Measurements from ENCODE around the gene OR6J1.
"Not testable (repeated sequence)": the region's sequence is repeated elsewhere in the genome, so short reads cannot be mapped to it uniquely, and the experiment has no call there.

Gene OR6J1

GRCh38 chr14:22644305-22644635 is at the start of gene OR6J1:
Gene OR6J1 (minus strand): TSS chr14:22644352. CDS start chr14:22634811, 9,541 bp downstream.
- FAIRE-seq (no peak), DNase-seq (ENCODE audit: insufficient read length, low spot score) (no peak)

GRCh38 chr14:22692194-22692593 is 48.0 kb upstream of the OR6J1 start:
- DNase-seq (ENCODE audit: insufficient read length, low spot score) (no peak), FAIRE-seq (no peak)

- DNase-seq (ENCODE audit: insufficient read length, low spot score) = no peak
- no peak for FAIRE-seq
Measured at GRCh38 chr14:22691171-22691570, 47.0 kb upstream of the OR6J1 start.

GRCh38 chr14:22689199-22689598 is 45.0 kb upstream of the OR6J1 start:
- no peak for FAIRE-seq
- DNase-seq (ENCODE audit: insufficient read length, low spot score) = no peak

- not testable (repeated sequence) for DNase-seq (ENCODE audit: insufficient read length, low spot score); FAIRE-seq
Measured at GRCh38 chr14:22687969-22688368, 43.8 kb upstream of the OR6J1 start.

- FAIRE-seq = not testable (repeated sequence)
Measured at GRCh38 chr14:22686176-22686611, 42.0 kb upstream of the OR6J1 start.

GRCh38 chr14:22685467-22685866 is 41.3 kb upstream of the OR6J1 start:
- no peak for DNase-seq (ENCODE audit: insufficient read length, low spot score)
- no peak for FAIRE-seq

More at GRCh38 chr14:22686176-22686611, 42.0 kb upstream of the OR6J1 start:
- not testable (repeated sequence) for DNase-seq (ENCODE audit: insufficient read length, low spot score)

GRCh38 chr14:22683428-22683827 is 39.3 kb upstream of the OR6J1 start:
- FAIRE-seq; DNase-seq (ENCODE audit: insufficient read length, low spot score): not testable (repeated sequence)

- no peak for FAIRE-seq
Measured at GRCh38 chr14:22678221-22678620, 34.1 kb upstream of the OR6J1 start.

GRCh38 chr14:22677551-22677950 is 33.4 kb upstream of the OR6J1 start:
- not testable (repeated sequence) for FAIRE-seq; DNase-seq (ENCODE audit: insufficient read length, low spot score)

More at GRCh38 chr14:22678221-22678620, 34.1 kb upstream of the OR6J1 start:
- no peak for DNase-seq (ENCODE audit: insufficient read length, low spot score)

- FAIRE-seq (no peak), DNase-seq (ENCODE audit: insufficient read length, low spot score) (no peak)
Measured at GRCh38 chr14:22671622-22672021, 27.5 kb upstream of the OR6J1 start.

- FAIRE-seq (no peak), DNase-seq (ENCODE audit: insufficient read length, low spot score) (no peak)
Measured at GRCh38 chr14:22668863-22669262, 24.7 kb upstream of the OR6J1 start.

GRCh38 chr14:22668417-22668816 is 24.3 kb upstream of the OR6J1 start:
- FAIRE-seq (no peak), DNase-seq (ENCODE audit: insufficient read length, low spot score) (no peak)

GRCh38 chr14:22667881-22668280 is 23.7 kb upstream of the OR6J1 start:
- DNase-seq (ENCODE audit: insufficient read length, low spot score) (no peak), FAIRE-seq (peak; percentile 86)

- DNase-seq (ENCODE audit: insufficient read length, low spot score) (no peak), FAIRE-seq (no peak)
Measured at GRCh38 chr14:22666203-22666893, 22.2 kb upstream of the OR6J1 start.

- DNase-seq (ENCODE audit: insufficient read length, low spot score) = no peak
- no peak for FAIRE-seq
Measured at GRCh38 chr14:22664261-22664660, 20.1 kb upstream of the OR6J1 start.

- FAIRE-seq = no peak
- no peak for DNase-seq (ENCODE audit: insufficient read length, low spot score)
Measured at GRCh38 chr14:22660654-22661053, 16.5 kb upstream of the OR6J1 start.

GRCh38 chr14:22658946-22659345 is 14.8 kb upstream of the OR6J1 start:
- DNase-seq (ENCODE audit: insufficient read length, low spot score) = no peak
- FAIRE-seq = no peak

- FAIRE-seq (no peak), DNase-seq (ENCODE audit: insufficient read length, low spot score) (no peak)
Measured at GRCh38 chr14:22657861-22658260, 13.7 kb upstream of the OR6J1 start.

GRCh38 chr14:22656945-22657731 is 13.0 kb upstream of the OR6J1 start:
- FAIRE-seq (no peak), DNase-seq (ENCODE audit: insufficient read length, low spot score) (no peak)

- FAIRE-seq (no peak), DNase-seq (ENCODE audit: insufficient read length, low spot score) (no peak)
Measured at GRCh38 chr14:22656226-22656625, 12.1 kb upstream of the OR6J1 start.
